ENCODE data around the gene INSYN2B. TPM values are rescaled to one million over a fixed set of nuclear protein-coding genes. Genes with fewer than 3 reads are reported as not detected.

The INSYN2B gene
- total RNA-seq, 1 experiment from 2014 or later: not detected

- 0 out of 2 replicates have a peak, but pooled peaks cover 3% of the 10 kb centered on the region for H3K4me1 Mint-ChIP-seq
- H3K27ac Mint-ChIP-seq: no peak overlapping the region
- POLR2A ChIA-PET: no interaction called here
- H3K9me3 Mint-ChIP-seq: no peaks in the 10 kb centered on the region
- no peaks in the 10 kb centered on the region for H3K27me3 Mint-ChIP-seq (ENCODE audit: low read depth)
- CTCF ChIA-PET: interaction anchor here (1.0 kb wide), 1 partner anchor 9 kb away, joined by 4 read pairs; the partner anchor contains the start of gene INSYN2B
- no peaks in the 10 kb centered on the region for H3K36me3 Mint-ChIP-seq
- no peak for DNase-seq (ENCODE audit: low spot score)
- H3K4me3 Mint-ChIP-seq: no peak overlapping the region
- TF ChIP-seq NR1H2 (CRISPR knock-in tag; IDR thresholded peaks at IDR 0.05) (no peak), IRF2 (CRISPR knock-in tag; IDR thresholded peaks at IDR 0.05; ENCODE audit: borderline replicate concordance, low read depth) (no peak), MYBL2 (CRISPR knock-in tag; IDR thresholded peaks at IDR 0.05) (no peak), ZNF138 (CRISPR knock-in tag; conservative IDR thresholded peaks at IDR 0.05) (no peak), MLX (CRISPR knock-in tag; IDR thresholded peaks at IDR 0.05) (no peak), TEAD4 (CRISPR knock-in tag; IDR thresholded peaks at IDR 0.05) (no peak)
- ATAC-seq: no peak
Observed at GRCh38 chr5:169988947-169989346, 8.7 kb upstream of the INSYN2B start.

- H3K9me3 Mint-ChIP-seq: no peaks in the 10 kb centered on the region
- ATAC-seq: no peak
Observed at GRCh38 chr5:169988206-169988605, 7.9 kb upstream of the INSYN2B start.

GRCh38 chr5:169979871-169980270 is 424 bp downstream of the INSYN2B start:
- Mint-ChIP-seq H3K27me3 (ENCODE audit: low read depth) (peaks cover 38% of the 10 kb centered on the region), H3K4me3 (peak overlapping the region; percentile 69), H3K4me1 (peaks cover 50% of the 10 kb centered on the region), H3K36me3 (no peaks in the 10 kb centered on the region), H3K9me3 (no peaks in the 10 kb centered on the region), H3K27ac (0 out of 2 replicates have a peak overlapping the region, but pooled peaks have one; percentile 28)
- peak; percentile 4 for ATAC-seq
- no peak for TF ChIP-seq NFATC4 (CRISPR knock-in tag; IDR thresholded peaks at IDR 0.05)
- TF ChIP-seq TEAD1 (CRISPR knock-in tag; IDR thresholded peaks at IDR 0.05): peak; percentile 25; the same call in 1 of the 2 replicates
- TF ChIP-seq PRDM15 (CRISPR knock-in tag; IDR thresholded peaks at IDR 0.05): 0 out of 2 replicates have a peak, but pooled peaks have one; percentile 22
- no peak for DNase-seq (ENCODE audit: low spot score)
- CTCF ChIA-PET: interaction anchor here (0.5 to 3.0 kb wide), 82 partner anchors 9 to 957 kb away, joined by 3 to 50 read pairs (median 5); partner anchors contain the start of gene SPDL1
- POLR2A ChIA-PET: interaction anchor here (0.6 to 1.0 kb wide), 2 partner anchors 278 to 396 kb away, joined by 3 to 6 read pairs; partner anchors contain the start of gene SPDL1

More at GRCh38 chr5:169988206-169988605, 7.9 kb upstream of the INSYN2B start:
- TF ChIP-seq PRDM15 (CRISPR knock-in tag; IDR thresholded peaks at IDR 0.05) (no peak), NFYB (CRISPR knock-in tag; conservative IDR thresholded peaks at IDR 0.05; ENCODE audit: low read depth) (no peak), CREM (CRISPR knock-in tag; IDR thresholded peaks at IDR 0.05) (no peak), KAT7 (CRISPR knock-in tag; IDR thresholded peaks at IDR 0.05; ENCODE audit: borderline replicate concordance) (no peak), GABPB1 (CRISPR knock-in tag; IDR thresholded peaks at IDR 0.05) (no peak), ZNF138 (CRISPR knock-in tag; conservative IDR thresholded peaks at IDR 0.05) (no peak)
- POLR2A ChIA-PET: no interaction called here
- Mint-ChIP-seq H3K27me3 (ENCODE audit: low read depth) (no peaks in the 10 kb centered on the region), H3K4me1 (no peaks in the 10 kb centered on the region), H3K27ac (no peak overlapping the region), H3K36me3 (no peaks in the 10 kb centered on the region), H3K4me3 (no peak overlapping the region)
- CTCF ChIA-PET: no interaction called here
- no peak for DNase-seq (ENCODE audit: low spot score)

Data from WTC11 (cell line).